Glomerular endothelial cell (primary cell): ENCODE measurements around the gene ZFPM1. TPM values are rescaled to one million over a fixed set of nuclear protein-coding genes. Genes with fewer than 3 reads are reported as not detected.
"Not testable (repeated sequence)": the region's sequence is repeated elsewhere in the genome, so short reads cannot be mapped to it uniquely, and the experiment has no call there.

Source experiments
- DNase-seq: peaks from one replicate; pipeline ENCODE4 v3.0.0-alpha.2; 2011; ENCODE audit warnings: low read depth, low spot score; ENCODE audit errors: extremely low read depth
- total RNA-seq: library from RNA; depleted of rRNA; stranded (reverse); fragments of >200 nt; gene quantifications from 2 replicates; pipeline ENCODE4 v1.2.3, GENCODE V29; 2015

ZFPM1 gene
- total RNA-seq, 1 donor from 2014 or later, result 3.3 TPM

- DNase-seq, result no peak
Measured at GRCh38 chr16:88510091-88510994, 57.3 kb downstream of the ZFPM1 start.

- DNase-seq, result no peak
Measured at GRCh38 chr16:88511060-88511459, 58.0 kb downstream of the ZFPM1 start.

GRCh38 chr16:88511906-88512305 is 58.8 kb downstream of the ZFPM1 start:
- no peak for DNase-seq

GRCh38 chr16:88512728-88513696 is 59.9 kb downstream of the ZFPM1 start:
- no peak for DNase-seq

GRCh38 chr16:88514070-88514469 is 61.0 kb downstream of the ZFPM1 start:
- DNase-seq, result no peak

- DNase-seq, result no peak
Measured at GRCh38 chr16:88514526-88515232, 61.6 kb downstream of the ZFPM1 start.

- DNase-seq, result no peak
Measured at GRCh38 chr16:88515371-88515770, 62.3 kb downstream of the ZFPM1 start.

- no peak for DNase-seq
Measured at GRCh38 chr16:88515925-88516594, 63.0 kb downstream of the ZFPM1 start.

GRCh38 chr16:88516601-88517061 is 63.6 kb downstream of the ZFPM1 start:
- no peak for DNase-seq

- DNase-seq, result not testable (repeated sequence)
Measured at GRCh38 chr16:88517208-88517774, 64.2 kb downstream of the ZFPM1 start.

- DNase-seq, result not testable (repeated sequence)
Measured at GRCh38 chr16:88518411-88519111, 65.5 kb downstream of the ZFPM1 start.

GRCh38 chr16:88519240-88519639 is 66.2 kb downstream of the ZFPM1 start:
- DNase-seq, result no peak

GRCh38 chr16:88519938-88520653 is 67.0 kb downstream of the ZFPM1 start:
- DNase-seq, result no peak

GRCh38 chr16:88521674-88522073 is 68.6 kb downstream of the ZFPM1 start:
- no peak for DNase-seq

- DNase-seq, result no peak
Measured at GRCh38 chr16:88522276-88522949, 69.3 kb downstream of the ZFPM1 start.

- no peak for DNase-seq
Measured at GRCh38 chr16:88523309-88524161, 70.5 kb downstream of the ZFPM1 start.
